GM12801 (cell line): ENCODE data around the gene BRD7.

Source experiments
- TF ChIP-seq, protein P1 (sequence below): IDR thresholded peaks from one replicate; pipeline ENCODE4 v1.5.1; 2011; ENCODE audit warnings: control low read depth; ENCODE audit not compliant: insufficient read length; ENCODE audit errors: extremely low read depth

BRD7 gene

GRCh38 chr16:50351952-50352351 lies 16.8 kb downstream of the BRD7 start:
- TF ChIP-seq, protein P1, sequence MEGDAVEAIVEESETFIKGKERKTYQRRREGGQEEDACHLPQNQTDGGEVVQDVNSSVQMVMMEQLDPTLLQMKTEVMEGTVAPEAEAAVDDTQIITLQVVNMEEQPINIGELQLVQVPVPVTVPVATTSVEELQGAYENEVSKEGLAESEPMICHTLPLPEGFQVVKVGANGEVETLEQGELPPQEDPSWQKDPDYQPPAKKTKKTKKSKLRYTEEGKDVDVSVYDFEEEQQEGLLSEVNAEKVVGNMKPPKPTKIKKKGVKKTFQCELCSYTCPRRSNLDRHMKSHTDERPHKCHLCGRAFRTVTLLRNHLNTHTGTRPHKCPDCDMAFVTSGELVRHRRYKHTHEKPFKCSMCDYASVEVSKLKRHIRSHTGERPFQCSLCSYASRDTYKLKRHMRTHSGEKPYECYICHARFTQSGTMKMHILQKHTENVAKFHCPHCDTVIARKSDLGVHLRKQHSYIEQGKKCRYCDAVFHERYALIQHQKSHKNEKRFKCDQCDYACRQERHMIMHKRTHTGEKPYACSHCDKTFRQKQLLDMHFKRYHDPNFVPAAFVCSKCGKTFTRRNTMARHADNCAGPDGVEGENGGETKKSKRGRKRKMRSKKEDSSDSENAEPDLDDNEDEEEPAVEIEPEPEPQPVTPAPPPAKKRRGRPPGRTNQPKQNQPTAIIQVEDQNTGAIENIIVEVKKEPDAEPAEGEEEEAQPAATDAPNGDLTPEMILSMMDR, result no peak

DNA sequence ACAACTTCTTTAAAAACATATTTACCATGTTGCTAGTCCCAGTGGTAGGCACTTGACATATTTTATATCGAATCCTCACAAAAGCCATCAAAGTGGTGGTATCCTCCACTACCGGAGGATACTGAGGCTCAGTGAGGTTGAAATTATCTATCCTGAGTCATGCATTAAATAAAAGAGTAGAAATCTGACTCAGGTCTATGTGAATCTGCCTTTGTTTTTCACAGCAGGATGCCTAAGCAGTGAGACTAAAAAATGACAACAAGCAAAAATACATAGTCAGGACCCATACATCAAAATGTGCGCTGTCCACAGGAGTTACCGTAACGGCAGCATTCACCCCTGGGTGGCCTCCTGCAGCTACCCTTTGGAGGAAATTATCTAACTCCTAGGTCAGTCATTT lies 17.7 kb downstream of the BRD7 start:
- TF ChIP-seq, protein P1, result no peak

DNA sequence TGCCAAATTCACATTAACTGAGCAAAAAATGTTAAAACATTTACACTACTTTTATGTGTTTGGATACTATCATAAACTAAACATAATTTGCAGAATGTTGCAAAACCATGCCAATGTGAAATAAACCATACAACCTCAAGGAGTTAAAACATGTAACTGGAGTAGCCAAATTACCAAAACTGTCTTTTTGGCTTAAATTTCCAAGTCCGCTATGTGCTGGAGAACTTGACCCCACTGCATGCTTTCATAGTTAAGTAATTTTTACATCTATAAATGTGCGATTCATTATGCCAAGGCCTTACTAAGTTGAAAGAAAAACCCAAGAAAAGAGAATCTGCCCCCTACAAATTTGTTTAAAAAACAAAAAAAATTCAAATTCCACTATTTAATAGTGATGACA lies 28.2 kb downstream of the BRD7 start:
- TF ChIP-seq, protein P1, result no peak

- TF ChIP-seq, protein P1, result no peak
Measured at GRCh38 chr16:50338371-50339231, 30.2 kb downstream of the BRD7 start.

DNA sequence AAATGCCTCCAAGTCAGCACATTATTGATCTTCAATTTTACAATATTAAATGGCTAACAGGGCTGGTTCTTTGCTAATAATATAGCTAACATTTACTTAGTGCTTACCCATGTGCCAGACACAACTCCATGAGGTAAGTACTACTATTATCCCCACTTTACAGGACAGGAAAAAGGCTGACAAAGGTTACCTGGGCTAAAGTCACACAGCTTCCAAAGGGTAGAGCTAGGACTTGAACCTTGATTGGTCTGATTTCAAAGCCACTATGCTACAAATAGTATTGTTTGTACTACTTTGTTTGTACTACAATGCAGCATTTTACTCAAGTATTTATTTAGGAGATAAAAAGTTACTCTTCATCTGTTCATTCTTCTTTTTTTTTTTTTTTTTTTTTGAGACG lies 31.9 kb downstream of the BRD7 start:
- TF ChIP-seq, protein P1, result no peak

DNA sequence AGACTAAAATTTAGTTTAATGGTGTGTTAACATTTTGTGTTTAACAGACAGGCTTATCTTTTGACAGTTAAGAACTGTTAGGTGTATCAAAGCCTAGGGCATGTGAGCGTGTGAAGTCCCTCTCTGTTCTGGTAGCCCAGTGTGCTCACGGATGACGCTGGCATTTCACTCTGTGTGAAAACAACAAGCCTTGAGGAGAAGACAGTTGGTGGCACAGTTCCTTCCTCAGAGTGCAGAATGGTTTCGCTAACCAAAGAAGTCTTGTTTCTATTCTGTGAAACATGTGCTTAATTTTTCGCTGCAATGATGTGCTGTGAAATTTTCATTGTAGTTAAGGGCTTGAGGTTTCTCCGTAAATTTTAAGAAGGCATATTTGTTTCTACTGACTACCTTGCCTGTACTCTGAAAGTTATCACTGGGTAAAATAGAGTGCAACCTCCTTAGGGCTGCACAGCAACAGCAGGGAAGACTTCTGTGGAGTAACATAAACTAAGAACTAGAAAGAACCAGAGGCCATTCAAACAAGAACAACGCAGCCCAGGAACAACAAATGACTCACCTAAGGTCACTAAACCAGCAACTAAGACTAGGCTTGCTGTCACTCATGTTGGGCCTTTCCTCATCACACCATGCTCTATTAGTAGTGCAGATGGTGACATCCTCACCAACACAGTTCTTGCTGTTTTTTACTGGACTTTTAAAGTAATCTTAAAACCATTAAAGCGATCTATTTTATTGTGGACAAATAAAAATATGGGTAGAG lies 33.4 kb downstream of the BRD7 start:
- TF ChIP-seq, protein P1, result no peak

DNA sequence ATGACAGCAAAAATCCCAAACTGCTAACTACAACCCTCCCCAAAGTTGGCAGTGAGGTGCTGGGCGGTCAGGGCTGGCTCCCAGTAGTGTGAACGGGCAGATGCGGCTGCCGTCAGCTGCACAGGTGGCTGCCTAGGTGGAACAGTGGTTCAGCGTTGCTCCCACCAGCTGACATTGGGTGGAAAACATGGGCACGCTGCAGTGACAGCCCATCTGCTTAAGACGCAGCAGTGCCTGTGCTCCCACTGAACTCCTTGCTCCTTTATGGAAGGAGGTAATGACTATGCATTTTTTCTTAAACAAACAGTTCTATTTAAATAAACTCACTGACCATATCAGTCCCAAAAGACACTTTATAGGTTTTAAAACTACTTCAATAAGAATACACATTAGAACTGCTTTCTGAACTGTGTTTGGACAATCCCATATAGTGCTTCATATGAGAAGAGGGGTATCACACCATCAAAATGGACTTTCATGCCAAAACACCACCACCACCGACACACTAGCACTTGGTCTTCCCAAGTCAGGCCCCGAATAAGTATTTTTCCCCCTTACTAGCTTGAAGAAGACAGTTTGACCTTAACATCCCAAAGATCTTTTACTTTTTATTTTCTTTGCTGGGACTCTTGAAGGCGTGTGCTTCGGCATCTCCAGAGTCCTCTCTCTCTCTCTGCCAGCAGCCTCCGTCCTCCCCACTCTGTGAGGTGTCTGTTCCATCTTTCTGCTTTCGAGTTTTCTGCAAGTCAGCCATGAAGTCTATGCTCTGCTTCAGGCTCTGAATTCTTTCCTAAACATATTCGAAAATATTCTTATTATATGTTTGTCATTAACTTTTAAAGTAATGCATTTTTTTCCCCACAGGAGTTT lies 34.4 kb downstream of the BRD7 start:
- TF ChIP-seq, protein P1, result no peak
